ENCODE data around the gene APOBEC3H.

APOBEC3H gene

DNA sequence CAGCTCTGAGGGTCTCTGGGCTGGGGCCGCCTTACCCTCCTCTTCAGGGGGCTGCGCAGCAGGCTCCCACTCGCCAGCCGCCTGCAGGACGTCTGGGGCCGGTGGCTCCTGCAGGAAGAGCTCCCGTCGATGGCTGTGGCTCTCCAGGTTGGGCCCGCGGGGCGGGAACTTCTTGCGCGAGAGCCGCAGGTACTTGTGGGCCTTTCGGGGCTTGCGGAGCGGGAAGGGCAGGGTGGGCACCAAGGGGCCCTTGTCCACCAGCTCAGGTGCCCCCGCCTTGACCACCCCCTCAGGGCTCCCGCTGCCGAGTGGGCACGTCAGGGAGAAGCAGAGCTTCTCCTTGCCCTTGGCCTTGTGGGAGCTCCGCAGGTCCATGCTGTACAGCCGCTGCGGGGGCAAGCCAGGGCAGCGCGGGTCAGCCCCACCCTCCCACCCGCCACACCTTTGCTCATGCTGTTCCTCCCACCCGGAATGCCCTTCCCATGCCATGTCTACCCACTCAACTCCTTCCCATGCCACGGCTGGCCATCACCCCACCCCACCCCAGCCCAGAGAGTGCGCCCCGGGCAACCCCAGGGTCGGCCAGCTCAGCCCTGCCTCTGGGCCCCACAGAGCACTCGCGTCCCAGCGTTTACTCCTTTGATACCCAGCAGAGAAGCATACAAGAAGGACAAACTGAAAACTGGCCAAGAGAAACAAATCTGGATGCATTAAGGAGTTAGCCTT lies 37.5 kb downstream of the APOBEC3H start:
- no peak for TF ChIP-seq MYC (IDR thresholded peaks at IDR 0.05; ENCODE audit: low read depth, low read length)
- no peak for TF ChIP-seq CTCF (IDR thresholded peaks at IDR 0.05; ENCODE audit: low read depth, low read length)
- TF ChIP-seq MAX (IDR thresholded peaks at IDR 0.05; ENCODE audit: low read depth, low read length), result no peak
- TF ChIP-seq POLR2A (IDR thresholded peaks at IDR 0.05; ENCODE audit: extremely low read depth, insufficient read length), result no peak
- DNase-seq (ENCODE audit: low read depth), result no peak

DNA sequence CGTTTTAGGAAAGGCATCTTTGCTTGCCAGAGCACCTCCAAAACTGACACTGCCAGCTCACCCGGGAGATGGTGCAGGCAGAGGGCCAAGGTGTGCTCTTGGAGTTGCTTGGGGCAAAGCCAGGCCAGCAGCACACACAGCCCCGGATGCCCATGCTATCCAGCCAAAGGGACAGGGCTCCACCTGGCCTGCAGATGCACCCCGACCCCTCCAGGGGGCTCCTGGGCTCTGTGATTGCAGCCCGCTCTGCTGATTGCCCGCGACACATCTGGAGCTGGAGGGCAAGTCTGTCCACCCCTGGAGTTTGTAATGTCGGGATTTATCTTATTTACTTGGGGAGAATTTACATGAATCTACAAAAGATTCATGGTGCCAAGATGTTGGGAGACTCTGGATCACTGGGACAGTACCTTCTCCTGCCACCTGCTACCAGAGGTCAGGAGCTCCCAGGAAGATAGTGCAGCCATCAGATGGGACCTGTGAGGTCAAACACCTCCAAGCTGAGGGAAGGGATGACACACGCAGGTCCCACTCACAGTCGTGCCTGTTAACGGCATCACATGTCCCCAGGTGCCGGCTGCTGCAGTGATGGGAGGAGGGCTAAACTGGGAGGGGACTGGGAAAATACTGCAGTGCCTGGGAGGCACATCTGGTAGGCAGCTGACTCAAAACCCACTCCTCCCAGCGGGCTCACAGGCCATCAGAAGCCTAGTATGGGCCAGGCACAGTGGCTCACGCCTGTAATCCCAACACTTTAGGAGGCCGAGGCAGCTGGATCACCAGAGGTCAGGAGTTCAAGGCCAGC lies 38.2 kb downstream of the APOBEC3H start:
- peak; percentile 64 for DNase-seq (ENCODE audit: low read depth)
- H3K4me3 ChIP-seq (ENCODE audit: low read depth, low read length), result no peak overlapping the region
- TF ChIP-seq MYC (IDR thresholded peaks at IDR 0.05; ENCODE audit: low read depth, low read length) (no peak), MAX (IDR thresholded peaks at IDR 0.05; ENCODE audit: low read depth, low read length) (no peak), CTCF (IDR thresholded peaks at IDR 0.05; ENCODE audit: low read depth, low read length) (peak; percentile 85)

More for the DNA sequence above, 37.5 kb downstream of the APOBEC3H start:
- no peak overlapping the region for H3K4me3 ChIP-seq (ENCODE audit: low read depth, low read length)

DNA sequence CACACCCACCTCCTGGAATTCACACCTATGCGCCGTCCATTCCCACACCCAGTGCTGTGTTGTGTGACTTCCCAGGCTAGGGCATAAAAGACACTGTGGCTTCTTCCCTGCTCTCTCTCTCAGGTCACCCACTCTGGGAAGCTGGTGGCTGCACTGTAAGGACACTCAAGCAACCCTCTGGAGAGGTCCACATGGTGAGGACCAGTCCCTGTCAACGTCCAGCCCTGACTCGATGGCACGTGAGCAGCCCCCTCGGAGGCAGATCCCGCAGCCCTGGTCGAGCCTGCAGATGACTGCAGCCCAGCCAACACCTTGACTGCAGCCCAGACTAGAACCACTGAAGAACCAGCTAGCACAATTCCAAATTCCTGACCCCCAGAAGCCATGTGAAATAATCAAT lies 39.3 kb downstream of the APOBEC3H start:
- TF ChIP-seq CTCF (IDR thresholded peaks at IDR 0.05; ENCODE audit: low read depth, low read length) (no peak), POLR2A (IDR thresholded peaks at IDR 0.05; ENCODE audit: extremely low read depth, insufficient read length) (no peak), MAX (IDR thresholded peaks at IDR 0.05; ENCODE audit: low read depth, low read length) (no peak), MYC (IDR thresholded peaks at IDR 0.05; ENCODE audit: low read depth, low read length) (no peak)
- no peak for DNase-seq (ENCODE audit: low read depth)
- H3K4me3 ChIP-seq (ENCODE audit: low read depth, low read length), result no peak overlapping the region

DNA sequence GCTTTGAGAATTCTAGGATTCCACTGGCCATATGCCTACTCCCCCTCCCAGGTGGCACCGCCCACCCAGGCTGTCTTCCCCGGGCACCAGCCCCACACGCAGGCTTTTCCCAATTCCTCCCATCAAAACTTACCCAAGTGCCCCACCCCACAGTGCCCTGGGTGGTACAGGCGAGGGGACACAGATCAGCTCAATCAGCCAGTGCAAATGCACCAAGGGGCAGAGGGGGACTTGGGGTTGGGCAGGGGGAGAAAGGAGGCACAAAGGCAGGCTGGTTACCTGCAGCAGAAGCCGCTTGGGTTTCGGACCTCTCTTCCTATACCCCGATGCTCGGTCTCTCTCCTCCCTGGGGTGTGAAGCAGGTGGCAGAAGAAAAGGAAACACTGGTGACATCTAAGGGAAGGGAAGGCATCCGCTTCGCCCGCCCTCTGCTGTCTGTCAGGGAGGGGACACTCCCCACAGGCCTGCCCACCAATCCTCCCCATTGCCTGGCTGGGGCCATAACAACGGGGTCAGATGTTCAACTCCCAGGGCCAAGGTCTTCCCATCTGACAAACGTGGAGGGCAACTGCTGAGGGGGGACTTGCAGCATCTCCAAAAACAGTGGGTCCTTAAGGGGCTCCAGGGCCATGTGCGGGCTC lies 41.4 kb downstream of the APOBEC3H start:
- no peak for TF ChIP-seq CTCF (IDR thresholded peaks at IDR 0.05; ENCODE audit: low read depth, low read length)
- no peak for TF ChIP-seq MYC (IDR thresholded peaks at IDR 0.05; ENCODE audit: low read depth, low read length)
- no peak for TF ChIP-seq MAX (IDR thresholded peaks at IDR 0.05; ENCODE audit: low read depth, low read length)
- TF ChIP-seq POLR2A (IDR thresholded peaks at IDR 0.05; ENCODE audit: extremely low read depth, insufficient read length), result no peak
- H3K4me3 ChIP-seq (ENCODE audit: low read depth, low read length), result no peak overlapping the region
- no peak for DNase-seq (ENCODE audit: low read depth)

GRCh38 chr22:39139933-39140332 lies 42.9 kb downstream of the APOBEC3H start:
- TF ChIP-seq POLR2A (IDR thresholded peaks at IDR 0.05; ENCODE audit: extremely low read depth, insufficient read length) (no peak), MYC (IDR thresholded peaks at IDR 0.05; ENCODE audit: low read depth, low read length) (no peak), CTCF (IDR thresholded peaks at IDR 0.05; ENCODE audit: low read depth, low read length) (no peak), MAX (IDR thresholded peaks at IDR 0.05; ENCODE audit: low read depth, low read length) (no peak)
- no peak for DNase-seq (ENCODE audit: low read depth)
- H3K4me3 ChIP-seq (ENCODE audit: low read depth, low read length), result no peak overlapping the region
